Neuronal stem cell (in vitro differentiated cells): Measurements from ENCODE around the gene CCDC70.

Source experiments
- DNase-seq: peaks from one replicate; pipeline ENCODE4 v3.0.0-alpha.2; 2013; ENCODE audit warnings: low spot score
- H2AFZ ChIP-seq: one replicate; pipeline ENCODE4 v1.6.1; 2013; ENCODE audit warnings: mild to moderate bottlenecking, low read length, inconsistent platforms
- H2AK5ac ChIP-seq: 2 replicates; pipeline ENCODE4 v1.6.1; 2013; ENCODE audit warnings: low read depth, mild to moderate bottlenecking, inconsistent platforms, low read length, moderate library complexity, mixed read lengths
- H2BK120ac ChIP-seq: 2 replicates; pipeline ENCODE4 v1.6.1; 2013; ENCODE audit warnings: low read depth, mild to moderate bottlenecking, inconsistent platforms, low read length, moderate library complexity, mixed read lengths
- H2BK12ac ChIP-seq: one replicate; pipeline ENCODE4 v1.6.1; 2013; ENCODE audit warnings: low read length, inconsistent platforms
- H2BK15ac ChIP-seq: 2 replicates; pipeline ENCODE4 v1.6.1; 2013; ENCODE audit warnings: mild to moderate bottlenecking, low read length, inconsistent platforms, mixed read lengths
- H2BK5ac ChIP-seq: one replicate; pipeline ENCODE4 v1.6.1; 2013; ENCODE audit warnings: inconsistent platforms, mild to moderate bottlenecking, low read length, moderate library complexity
- H3K14ac ChIP-seq: one replicate; pipeline ENCODE4 v1.6.1; 2013; ENCODE audit warnings: low read length, inconsistent platforms
- H3K18ac ChIP-seq: 2 replicates; pipeline ENCODE4 v1.6.1; 2013; ENCODE audit warnings: low read length, inconsistent platforms
- H3K23ac ChIP-seq: 2 replicates; pipeline ENCODE4 v1.6.1; 2013; ENCODE audit warnings: low read depth, mild to moderate bottlenecking, mixed read lengths, low read length, inconsistent platforms; ENCODE audit not compliant: poor library complexity
- H3K27ac ChIP-seq: replicated peaks from 3 replicates; pipeline ENCODE4 v1.5.1; 2013; ENCODE audit warnings: low read length, inconsistent platforms
- H3K27me3 ChIP-seq, 3 experiments: 2 replicates each; pipeline ENCODE4 v1.6.1; 2013; ENCODE audit warnings: low read length in 3 of 3, mild to moderate bottlenecking in 2 of 3, inconsistent platforms in 1 of 3, low read depth in 1 of 3, mixed read lengths in 1 of 3, moderate library complexity in 1 of 3; ENCODE audit not compliant: control insufficient read depth in 3 of 3, insufficient read depth in 3 of 3
- H3K36me3 ChIP-seq, 2 donors: replicated peaks in 1 of 2; 2 replicates each; pipeline ENCODE4 v1.6.1; 2013; ENCODE audit warnings: low read length in 2 of 2; ENCODE audit not compliant: control insufficient read depth in 2 of 2, insufficient read depth in 2 of 2
- H3K4ac ChIP-seq: 2 replicates; pipeline ENCODE4 v1.6.1; 2013; ENCODE audit warnings: inconsistent platforms, mild to moderate bottlenecking, low read length, moderate library complexity
- H3K4me1 ChIP-seq, 2 donors: 1 replicate in 1 of 2; 2 replicates in 1 of 2; pipeline ENCODE4 v1.6.1; 2013; ENCODE audit warnings: low read length in 2 of 2, low read depth in 1 of 2; ENCODE audit not compliant: control insufficient read depth in 2 of 2, insufficient read depth in 1 of 2
- H3K4me2 ChIP-seq: one replicate; pipeline ENCODE4 v1.6.1; 2013; ENCODE audit warnings: mild to moderate bottlenecking, low read length, inconsistent platforms; ENCODE audit not compliant: insufficient read depth, poor library complexity, severe bottlenecking
- H3K4me3 ChIP-seq, 2 donors: 2 replicates each; pipeline ENCODE4 v1.5.1; 2013; ENCODE audit warnings: low read length in 2 of 2, mild to moderate bottlenecking in 2 of 2, inconsistent platforms in 1 of 2, moderate library complexity in 1 of 2
- H3K79me1 ChIP-seq: one replicate; pipeline ENCODE4 v1.6.1; 2013; ENCODE audit warnings: low read depth, mild to moderate bottlenecking, inconsistent platforms, low read length, moderate library complexity
- H3K9ac ChIP-seq: one replicate; pipeline ENCODE4 v1.6.1; 2013; ENCODE audit warnings: mild to moderate bottlenecking, low read depth, low read length, inconsistent platforms; ENCODE audit not compliant: poor library complexity
- H3K9me3 ChIP-seq, 2 donors: replicated peaks in 1 of 2; 2 replicates each; pipeline versions ENCODE3 to v1.6.1; 2013; ENCODE audit warnings: low read length in 2 of 2, mild to moderate bottlenecking in 2 of 2, inconsistent platforms in 1 of 2, low read depth in 1 of 2, mixed read lengths in 1 of 2, moderate library complexity in 1 of 2; ENCODE audit not compliant: control insufficient read depth in 2 of 2, insufficient read depth in 1 of 2
- H4K8ac ChIP-seq: one replicate; pipeline ENCODE4 v1.6.1; 2013; ENCODE audit warnings: low read depth, mild to moderate bottlenecking, inconsistent platforms, low read length, moderate library complexity
- H4K91ac ChIP-seq: one replicate; pipeline ENCODE4 v1.6.1; 2013; ENCODE audit warnings: low read length, low read depth, mild to moderate bottlenecking, inconsistent platforms; ENCODE audit not compliant: poor library complexity
- WGBS, 2 donors: extraction: QIAGEN DNeasy Blood & Tissue Kit; methylation state at CpG; one replicate each; pipeline ENCODE4 v1.1.7; 2013; ENCODE audit warnings: missing lambda C conversion rate in 2 of 2, mixed read lengths in 1 of 2; ENCODE audit not compliant: insufficient read length in 2 of 2, insufficient replicate concordance in 1 of 2; ENCODE audit errors: extremely low coverage in 2 of 2; 5-methylcytosine and 5-hydroxymethylcytosine counted together

The CCDC70 gene

DNA sequence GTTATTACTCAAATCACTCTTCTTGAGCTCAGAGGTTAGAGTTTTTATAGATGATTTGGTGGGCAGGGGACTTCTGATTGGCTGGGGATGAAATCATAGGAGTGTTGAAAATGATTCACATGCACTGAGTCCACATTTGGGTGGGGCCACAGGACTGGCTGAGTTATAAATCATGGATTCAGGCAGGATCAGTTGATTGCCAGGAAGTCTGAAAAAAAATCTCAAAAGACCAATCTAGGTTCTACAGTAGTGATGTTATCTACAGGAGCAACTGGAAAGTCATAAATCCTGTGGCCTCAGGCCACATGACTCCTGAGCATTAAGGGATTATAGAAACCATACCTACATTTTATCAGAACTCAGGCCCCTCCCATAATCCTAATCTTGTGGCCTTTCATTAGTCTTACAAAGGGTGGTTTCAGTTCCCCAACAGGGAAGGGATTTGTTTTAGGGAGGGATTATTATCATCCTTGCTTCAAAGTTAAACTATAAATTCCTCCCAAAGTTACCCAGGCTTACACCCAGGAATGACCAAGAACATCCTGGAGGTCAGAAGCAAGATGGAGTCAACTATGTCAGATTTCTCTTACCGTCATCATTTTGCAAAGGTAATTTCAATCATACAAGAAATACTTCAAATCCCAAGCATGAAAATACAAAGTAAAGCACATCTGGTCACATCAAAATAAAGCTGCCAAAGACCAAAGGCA lies 5.6 kb upstream of the CCDC70 start:
- no peak overlapping the region for H2BK120ac ChIP-seq
- no peak overlapping the region for H2BK12ac ChIP-seq
- DNase-seq = no peak
- H3K23ac ChIP-seq = no peak overlapping the region
- H2BK5ac ChIP-seq = no peak overlapping the region
- H2AK5ac ChIP-seq = no peak overlapping the region
- H3K4me3 ChIP-seq = no peak overlapping the region
- H4K8ac ChIP-seq = no peak overlapping the region
- no peak overlapping the region for H2AFZ ChIP-seq
- H3K18ac ChIP-seq = no peak overlapping the region
- no peaks in the 10 kb centered on the region for H3K9me3 ChIP-seq
- H3K14ac ChIP-seq = no peak overlapping the region
- H3K27me3 ChIP-seq = no peaks in the 10 kb centered on the region
- no CpG with 5 or more reads among the region's 1 CpG for WGBS, 2 donors
- H3K4me2 ChIP-seq = no peak overlapping the region
- H3K9ac ChIP-seq = no peak overlapping the region
- H3K36me3 ChIP-seq = no peaks in the 10 kb centered on the region
- H3K79me1 ChIP-seq = no peaks in the 10 kb centered on the region
- no peaks in the 10 kb centered on the region for H3K4me1 ChIP-seq
- H3K27ac ChIP-seq = no peak overlapping the region
- H3K4ac ChIP-seq = no peak overlapping the region
- H4K91ac ChIP-seq = no peak overlapping the region
- no peak overlapping the region for H2BK15ac ChIP-seq

DNA sequence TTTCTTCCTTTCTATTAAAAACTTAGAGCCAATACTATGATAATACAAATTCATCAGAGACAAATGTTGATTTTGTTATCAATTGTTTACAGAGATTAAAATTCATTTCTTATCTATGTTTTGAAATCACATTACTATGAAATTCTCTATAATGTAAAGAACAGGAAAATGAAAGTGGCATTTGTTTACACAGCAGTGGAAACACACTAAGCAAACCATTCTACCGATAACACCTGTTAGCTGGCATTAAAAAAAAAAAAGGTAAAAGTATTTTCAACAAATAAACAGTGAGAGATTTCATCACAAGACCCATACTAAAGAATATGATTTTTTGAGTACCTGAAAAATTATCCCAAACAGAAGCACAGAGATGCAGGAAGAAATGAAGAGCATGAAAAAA lies 4.8 kb upstream of the CCDC70 start:
- no peak overlapping the region for H3K27ac ChIP-seq
- H2BK15ac ChIP-seq = no peak overlapping the region
- H2BK5ac ChIP-seq = no peak overlapping the region
- H2AK5ac ChIP-seq = no peak overlapping the region
- no peaks in the 10 kb centered on the region for H3K36me3 ChIP-seq
- no CpG with 5 or more reads among the region's 1 CpG for WGBS, 2 donors
- H2AFZ ChIP-seq = no peak overlapping the region
- peaks cover 0 to 3% of the 10 kb centered on the region in 2 donors for H3K4me1 ChIP-seq
- H3K18ac ChIP-seq = no peak overlapping the region
- no peak overlapping the region for H2BK120ac ChIP-seq
- no peak overlapping the region for H3K14ac ChIP-seq
- H4K8ac ChIP-seq = no peak overlapping the region
- no peak overlapping the region for H3K23ac ChIP-seq
- no peak overlapping the region for H3K4me2 ChIP-seq
- H2BK12ac ChIP-seq = no peak overlapping the region
- H3K4me3 ChIP-seq = no peak overlapping the region
- H4K91ac ChIP-seq = no peak overlapping the region
- H3K27me3 ChIP-seq = no peaks in the 10 kb centered on the region
- H3K9ac ChIP-seq = no peak overlapping the region
- H3K79me1 ChIP-seq = no peaks in the 10 kb centered on the region
- no peaks in the 10 kb centered on the region for H3K9me3 ChIP-seq
- H3K4ac ChIP-seq = no peak overlapping the region
- no peak for DNase-seq

DNA sequence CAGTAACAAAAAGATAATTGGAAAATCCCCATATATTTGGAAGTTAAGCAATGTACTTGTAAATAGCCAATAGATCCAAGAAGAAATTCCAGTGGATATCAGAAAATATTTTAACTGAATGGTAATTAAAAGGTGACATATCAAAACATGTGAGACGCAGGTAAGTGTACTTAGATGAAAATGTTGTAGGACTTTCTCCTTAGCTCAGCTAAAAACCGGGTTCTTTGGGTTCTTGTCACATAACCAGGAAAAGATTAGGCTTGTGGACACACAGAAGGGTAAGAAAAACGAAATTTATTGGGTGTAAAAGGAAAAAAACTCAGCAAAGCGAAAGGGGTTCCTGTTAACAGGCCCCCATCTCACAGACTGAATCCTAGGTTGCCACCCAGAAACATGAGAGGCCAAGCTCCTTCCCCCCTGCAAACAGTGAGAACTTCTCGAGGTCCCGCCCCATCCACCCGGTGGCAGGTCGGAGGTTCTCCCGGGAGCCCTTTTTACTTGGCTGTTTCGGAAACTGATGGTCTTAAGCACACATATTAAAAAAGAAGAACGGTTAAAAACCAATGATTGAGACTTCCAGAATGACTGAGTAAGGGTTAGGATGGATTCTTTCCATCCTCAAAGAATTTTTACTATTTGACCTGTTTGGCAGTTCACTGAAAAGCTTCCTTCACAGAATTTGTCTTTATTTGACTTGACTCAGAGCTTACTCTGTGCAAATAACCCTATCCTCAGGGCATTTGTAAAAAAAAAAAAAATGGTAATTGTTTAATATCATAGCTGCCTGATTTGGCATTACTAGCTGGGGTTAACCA lies 3.1 kb upstream of the CCDC70 start:
- H3K9me3 ChIP-seq = no peaks in the 10 kb centered on the region
- H3K27ac ChIP-seq = no peak overlapping the region
- peaks cover 0 to 3% of the 10 kb centered on the region in 2 donors for H3K4me1 ChIP-seq
- no peaks in the 10 kb centered on the region for H3K36me3 ChIP-seq
- H3K79me1 ChIP-seq = no peaks in the 10 kb centered on the region
- no peak overlapping the region for H3K9ac ChIP-seq
- H3K23ac ChIP-seq = no peak overlapping the region
- no peak overlapping the region for H2AFZ ChIP-seq
- no peak overlapping the region for H4K8ac ChIP-seq
- H3K4me3 ChIP-seq = no peak overlapping the region
- H4K91ac ChIP-seq = no peak overlapping the region
- no peak overlapping the region for H2BK120ac ChIP-seq
- H2BK15ac ChIP-seq = no peak overlapping the region
- no peak overlapping the region for H2BK12ac ChIP-seq
- no peak overlapping the region for H3K18ac ChIP-seq
- no peak overlapping the region for H3K4me2 ChIP-seq
- no peak overlapping the region for H3K4ac ChIP-seq
- H2BK5ac ChIP-seq = no peak overlapping the region
- H2AK5ac ChIP-seq = no peak overlapping the region
- H3K27me3 ChIP-seq = no peaks in the 10 kb centered on the region
- DNase-seq = no peak
- H3K14ac ChIP-seq = no peak overlapping the region
- WGBS, 2 donors = no CpG with 5 or more reads among the region's 11 CpGs

DNA sequence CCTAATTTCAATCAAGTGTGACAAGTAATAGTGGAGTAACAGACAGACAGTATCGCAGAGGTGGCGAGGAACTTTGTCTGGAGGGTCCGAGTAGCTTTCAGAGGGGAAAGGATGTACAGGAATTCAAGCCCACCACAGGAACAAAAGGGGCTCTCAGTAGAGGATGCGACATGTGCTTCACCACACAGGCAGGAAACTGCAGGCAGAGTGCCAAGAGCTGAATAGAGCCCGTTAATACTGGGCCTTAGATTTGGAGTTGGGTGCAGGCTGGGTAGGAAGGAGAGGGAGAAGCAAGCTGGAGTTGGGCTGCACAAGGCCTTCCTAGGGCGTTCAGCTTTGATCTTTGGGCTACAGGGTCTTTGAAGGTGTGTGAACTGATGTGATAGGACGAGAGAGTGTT lies 1.2 kb downstream of the CCDC70 start:
- H4K91ac ChIP-seq = no peak overlapping the region
- no peak overlapping the region for H3K4me3 ChIP-seq
- H3K36me3 ChIP-seq = no peaks in the 10 kb centered on the region
- no peak overlapping the region for H2BK15ac ChIP-seq
- H3K27ac ChIP-seq = no peak overlapping the region
- H4K8ac ChIP-seq = no peak overlapping the region
- H3K79me1 ChIP-seq = no peaks in the 10 kb centered on the region
- H2BK120ac ChIP-seq = no peak overlapping the region
- no peak overlapping the region for H3K4me2 ChIP-seq
- H3K9ac ChIP-seq = no peak overlapping the region
- H3K4me1 ChIP-seq = peaks cover 0 to 3% of the 10 kb centered on the region in 2 donors
- H2BK12ac ChIP-seq = no peak overlapping the region
- no CpG with 5 or more reads among the region's 7 CpGs for WGBS, 2 donors
- H2AK5ac ChIP-seq = no peak overlapping the region
- H3K27me3 ChIP-seq = peaks cover 0 to 5% (median 0%) of the 10 kb centered on the region in 3 experiments
- H3K4ac ChIP-seq = no peak overlapping the region
- H2AFZ ChIP-seq = peak overlapping the region; percentile 4
- DNase-seq = no peak
- H3K9me3 ChIP-seq = no peaks in the 10 kb centered on the region
- no peak overlapping the region for H3K18ac ChIP-seq
- peak overlapping the region; percentile 6 for H3K23ac ChIP-seq
- H3K14ac ChIP-seq = no peak overlapping the region
- no peak overlapping the region for H2BK5ac ChIP-seq
